B cell (primary cell): ENCODE measurements around the gene DRD2. TPM values are rescaled to one million over a fixed set of nuclear protein-coding genes. Genes with fewer than 3 reads are reported as not detected.

ENCODE experiments used
- ATAC-seq: fragments of 200-7000 bp; cut with Tn5 transposase; one replicate; pipeline ENCODE4 v1.10.0; 2021; ENCODE audit warnings: low read depth, mild to moderate bottlenecking, moderate number of reproducible peaks, moderate library complexity
- CTCF ChIA-PET: fragments of 350-600 bp; sonication (Branson Sonifier 250); formaldehyde crosslinking; loops from one replicate; lab custom pipeline; 2021; ENCODE audit warnings: antibody characterized with exemption, inconsistent platforms; lab: Charles Lee
- POLR2A ChIA-PET: fragments of 350-600 bp; sonication (Branson Sonifier 250); formaldehyde crosslinking; loops from one replicate; lab custom pipeline; 2021; ENCODE audit warnings: antibody characterized with exemption; lab: Charles Lee
- DNase-seq: peaks from one replicate; pipeline ENCODE4 v3.0.0; 2013
- H2AFZ ChIP-seq: 2 replicates; pipeline ENCODE4 v1.6.1; 2012; ENCODE audit warnings: mild to moderate bottlenecking, low read depth, low read length; ENCODE audit not compliant: insufficient read depth, poor library complexity, severe bottlenecking
- H3K27ac ChIP-seq, 2 donors: 1 replicate in 1 of 2; 2 replicates in 1 of 2; pipeline ENCODE4 v1.5.1; 2012 to 2013; ENCODE audit warnings: low read length in 2 of 2, mild to moderate bottlenecking in 2 of 2, moderate library complexity in 1 of 2
- H3K27me3 ChIP-seq, 4 experiments: fragments of 200-600 bp in 1 of 4; sonication (generic) in 1 of 4; replicated peaks in 1 of 4; 1 replicate in 2 of 4; 2 replicates in 2 of 4; pipeline versions ENCODE4 v1.6.1 to v1.7.0; 2013 to 2016; ENCODE audit warnings: low read length in 3 of 4, mild to moderate bottlenecking in 2 of 4, mixed read lengths in 1 of 4, moderate library complexity in 1 of 4; ENCODE audit not compliant: insufficient read depth in 4 of 4, control insufficient read depth in 3 of 4; ENCODE audit errors: control extremely low read depth in 1 of 4
- H3K36me3 ChIP-seq, 2 experiments: replicated peaks in 1 of 2; 1 replicate in 1 of 2; 2 replicates in 1 of 2; pipeline versions ENCODE4 v1.6.1 to v1.7.1; 2013; ENCODE audit warnings: low read length in 1 of 2; ENCODE audit not compliant: insufficient read depth in 2 of 2, control insufficient read depth in 1 of 2; ENCODE audit errors: control extremely low read depth in 1 of 2, extremely low read depth in 1 of 2
- H3K4me1 ChIP-seq, 2 donors: fragments of 200-600 bp in 1 of 2; sonication (generic) in 1 of 2; 1 replicate in 1 of 2; 2 replicates in 1 of 2; pipeline versions ENCODE4 v1.5.1 to v1.6.1; 2013 to 2017; ENCODE audit warnings: low read length in 2 of 2; ENCODE audit not compliant: control insufficient read depth in 2 of 2, insufficient read depth in 2 of 2
- H3K4me2 ChIP-seq: replicated peaks from 2 replicates; pipeline ENCODE3; 2012; ENCODE audit warnings: mild to moderate bottlenecking, low read depth, low read length; ENCODE audit not compliant: poor library complexity, severe bottlenecking
- H3K4me3 ChIP-seq, 5 experiments: fragments of 200-600 bp in 1 of 5; sonication (generic) in 1 of 5; 1 replicate in 3 of 5; 2 replicates in 2 of 5; pipeline versions ENCODE4 v1.5.1 to v1.7.0; 2011 to 2016; ENCODE audit warnings: low read length in 4 of 5, mild to moderate bottlenecking in 4 of 5, low read depth in 2 of 5, control low read depth in 1 of 5, moderate library complexity in 1 of 5; ENCODE audit not compliant: insufficient read depth in 1 of 5; ENCODE audit errors: control extremely low read depth in 1 of 5, extremely low read depth in 1 of 5
- H3K79me2 ChIP-seq: fragments of 200-600 bp; sonication (generic); one replicate; pipeline ENCODE4 v1.6.0; 2016; ENCODE audit warnings: low read length; ENCODE audit not compliant: control insufficient read depth, insufficient read depth
- H3K9ac ChIP-seq: fragments of 200-600 bp; sonication (generic); 2 replicates; pipeline ENCODE4 v1.6.1; 2017; ENCODE audit warnings: mild to moderate bottlenecking, low read length, moderate library complexity
- H3K9me3 ChIP-seq, 3 donors: one replicate each; pipeline versions ENCODE4 v1.6.1 to v1.7.1; 2013; ENCODE audit warnings: low read length in 2 of 3; ENCODE audit not compliant: control insufficient read depth in 2 of 3, insufficient read depth in 1 of 3; ENCODE audit errors: control extremely low read depth in 1 of 3
- H4K20me1 ChIP-seq: 2 replicates; pipeline ENCODE4 v1.6.0; 2012; ENCODE audit warnings: mild to moderate bottlenecking, low read length; ENCODE audit not compliant: insufficient read depth, control insufficient read depth, poor library complexity, severe bottlenecking
- H3K27ac Mint-ChIP-seq: one replicate; pipeline ENCODE4 v1.8.0; 2021; ENCODE audit warnings: mixed read lengths
- H3K27me3 Mint-ChIP-seq: one replicate; pipeline ENCODE4 v1.8.0; 2021; ENCODE audit warnings: mixed read lengths
- H3K4me1 Mint-ChIP-seq: one replicate; pipeline ENCODE4 v1.8.0; 2021; ENCODE audit warnings: mixed read lengths
- H3K4me3 Mint-ChIP-seq: one replicate; pipeline ENCODE4 v1.8.0; 2021; ENCODE audit warnings: mixed read lengths
- H3K9me3 Mint-ChIP-seq: one replicate; pipeline ENCODE4 v1.8.0; 2022; ENCODE audit warnings: mixed read lengths; ENCODE audit not compliant: insufficient read depth
- EZH2 ChIP-seq: IDR thresholded peaks from 2 replicates; pipeline ENCODE4 v1.6.1; 2012; ENCODE audit warnings: borderline replicate concordance, low read depth, mild to moderate bottlenecking, moderate library complexity, low read length; ENCODE audit not compliant: insufficient read depth, poor library complexity, severe bottlenecking
- WGBS: methylation state at CpG from one replicate; pipeline ENCODE4 v1.1.5; 2013; ENCODE audit warnings: missing lambda C conversion rate; ENCODE audit not compliant: insufficient coverage; 5-methylcytosine and 5-hydroxymethylcytosine counted together
- intact Hi-C: fragments of 100-400 bp; cut with micrococcal nuclease; formaldehyde crosslinking; loops from one replicate; pipeline ENCODE4 v1.10.0; 2022
- polyA plus RNA-seq: library from polyadenylated mRNA; depleted of rRNA; stranded (reverse); fragments of >200 nt; gene quantifications from 2 replicates; pipeline ENCODE4 v1.2.3, GENCODE V29; 2012
- total RNA-seq, 2 donors: library from RNA; stranded (reverse); fragments of 120-200 nt in 1 of 2; gene quantifications; 1 replicate in 1 of 2; 2 replicates in 1 of 2; pipeline versions ENCODE4 v1.2.3 to v1.2.4, GENCODE V29; 2013 to 2022
- TF ChIP-seq, protein P1 (sequence below): fragments of 200-600 bp; IDR thresholded peaks from one replicate; pipeline ENCODE4 v1.8.0; 2022; ENCODE audit warnings: antibody characterized with exemption, mild to moderate bottlenecking

Gene DRD2
- total and polyA plus RNA-seq, 2 donors (not counting 1 experiment from before 2014, with no cell fraction given), result not detected

DNA sequence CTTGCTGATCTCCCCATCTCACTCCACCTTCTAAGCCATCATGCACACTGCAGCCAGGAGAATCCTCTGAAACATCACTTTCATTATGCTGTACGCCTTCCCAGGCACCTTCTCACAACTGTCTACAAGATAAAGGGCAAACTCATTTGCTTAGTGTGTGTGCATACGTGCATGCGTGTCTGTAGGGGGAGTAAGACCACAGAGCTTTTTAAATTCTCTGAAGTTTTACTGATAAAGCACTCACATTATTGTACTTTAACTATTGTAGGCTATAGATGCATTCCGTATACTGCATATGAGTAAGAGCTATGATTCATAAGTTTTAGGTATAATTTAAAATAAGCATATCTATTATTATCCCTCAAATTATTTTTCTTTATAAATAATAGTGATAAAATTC lies 102.9 kb downstream of the DRD2 start:
- peaks cover 0 to 7% (median 0%) of the 10 kb centered on the region in 3 donors for H3K9me3 ChIP-seq
- TF ChIP-seq, protein P1, sequence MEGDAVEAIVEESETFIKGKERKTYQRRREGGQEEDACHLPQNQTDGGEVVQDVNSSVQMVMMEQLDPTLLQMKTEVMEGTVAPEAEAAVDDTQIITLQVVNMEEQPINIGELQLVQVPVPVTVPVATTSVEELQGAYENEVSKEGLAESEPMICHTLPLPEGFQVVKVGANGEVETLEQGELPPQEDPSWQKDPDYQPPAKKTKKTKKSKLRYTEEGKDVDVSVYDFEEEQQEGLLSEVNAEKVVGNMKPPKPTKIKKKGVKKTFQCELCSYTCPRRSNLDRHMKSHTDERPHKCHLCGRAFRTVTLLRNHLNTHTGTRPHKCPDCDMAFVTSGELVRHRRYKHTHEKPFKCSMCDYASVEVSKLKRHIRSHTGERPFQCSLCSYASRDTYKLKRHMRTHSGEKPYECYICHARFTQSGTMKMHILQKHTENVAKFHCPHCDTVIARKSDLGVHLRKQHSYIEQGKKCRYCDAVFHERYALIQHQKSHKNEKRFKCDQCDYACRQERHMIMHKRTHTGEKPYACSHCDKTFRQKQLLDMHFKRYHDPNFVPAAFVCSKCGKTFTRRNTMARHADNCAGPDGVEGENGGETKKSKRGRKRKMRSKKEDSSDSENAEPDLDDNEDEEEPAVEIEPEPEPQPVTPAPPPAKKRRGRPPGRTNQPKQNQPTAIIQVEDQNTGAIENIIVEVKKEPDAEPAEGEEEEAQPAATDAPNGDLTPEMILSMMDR, result no peak
- TF ChIP-seq EZH2, result no peak
- DNase-seq, result no peak
- H3K27ac ChIP-seq, result no peak overlapping the region
- no peak overlapping the region for H3K4me3 ChIP-seq
- H3K79me2 ChIP-seq, result no peaks in the 10 kb centered on the region
- no peak overlapping the region for H3K9ac ChIP-seq
- H3K4me1 Mint-ChIP-seq, result peaks cover 19% of the 10 kb centered on the region
- no peaks in the 10 kb centered on the region for H4K20me1 ChIP-seq
- no peaks in the 10 kb centered on the region for H3K27me3 Mint-ChIP-seq
- H3K27ac Mint-ChIP-seq, result no peak overlapping the region
- ChIA-PET POLR2A (no interaction called here), CTCF (no interaction called here)
- no peak for ATAC-seq
- H3K4me1 ChIP-seq, result peaks cover 17 to 19% of the 10 kb centered on the region in 2 donors
- H3K4me3 Mint-ChIP-seq, result no peak overlapping the region
- peaks cover 0 to 13% of the 10 kb centered on the region in 2 experiments for H3K36me3 ChIP-seq
- no peak overlapping the region for H3K4me2 ChIP-seq
- no peaks in the 10 kb centered on the region for H3K27me3 ChIP-seq
- intact Hi-C loops, result no loop called here
- no peak overlapping the region for H2AFZ ChIP-seq
- peaks cover 2% of the 10 kb centered on the region for H3K9me3 Mint-ChIP-seq
- WGBS, result no CpG with 5 or more reads among the region's 4 CpGs

- Mint-ChIP-seq H3K4me3 (no peak overlapping the region), H3K27ac (no peak overlapping the region), H3K4me1 (peaks cover 4% of the 10 kb centered on the region), H3K9me3 (peaks cover 2% of the 10 kb centered on the region), H3K27me3 (no peaks in the 10 kb centered on the region)
- H3K4me1 ChIP-seq, result peaks cover 3 to 4% of the 10 kb centered on the region in 2 donors
- H3K9ac ChIP-seq, result no peak overlapping the region
- ChIA-PET POLR2A (no interaction called here), CTCF (no interaction called here)
- peaks cover 0 to 22% of the 10 kb centered on the region in 2 experiments for H3K36me3 ChIP-seq
- ATAC-seq (no peak), DNase-seq (no peak)
- no peaks in the 10 kb centered on the region for H4K20me1 ChIP-seq
- H3K79me2 ChIP-seq, result no peaks in the 10 kb centered on the region
- intact Hi-C loops, result no loop called here
- H3K9me3 ChIP-seq, result peaks cover 0 to 5% (median 0%) of the 10 kb centered on the region in 3 donors
- H3K27me3 ChIP-seq, result no peaks in the 10 kb centered on the region
- TF ChIP-seq, protein P1, result no peak
- TF ChIP-seq EZH2, result no peak
- WGBS, result 94% methylated on average over 2 of the region's 5 CpGs
- H2AFZ ChIP-seq, result no peak overlapping the region
- H3K4me2 ChIP-seq, result no peak overlapping the region
- no peak overlapping the region for H3K27ac ChIP-seq
- H3K4me3 ChIP-seq, result no peak overlapping the region
These were observed 104.6 kb downstream of the DRD2 start for GRCh38 chr11:113370634-113371033.
